ENCODE data around the gene MAN1C1.
A peak's percentile ranks its signal among the peaks of the same experiment; 100 is the strongest.

The MAN1C1 gene

DNA sequence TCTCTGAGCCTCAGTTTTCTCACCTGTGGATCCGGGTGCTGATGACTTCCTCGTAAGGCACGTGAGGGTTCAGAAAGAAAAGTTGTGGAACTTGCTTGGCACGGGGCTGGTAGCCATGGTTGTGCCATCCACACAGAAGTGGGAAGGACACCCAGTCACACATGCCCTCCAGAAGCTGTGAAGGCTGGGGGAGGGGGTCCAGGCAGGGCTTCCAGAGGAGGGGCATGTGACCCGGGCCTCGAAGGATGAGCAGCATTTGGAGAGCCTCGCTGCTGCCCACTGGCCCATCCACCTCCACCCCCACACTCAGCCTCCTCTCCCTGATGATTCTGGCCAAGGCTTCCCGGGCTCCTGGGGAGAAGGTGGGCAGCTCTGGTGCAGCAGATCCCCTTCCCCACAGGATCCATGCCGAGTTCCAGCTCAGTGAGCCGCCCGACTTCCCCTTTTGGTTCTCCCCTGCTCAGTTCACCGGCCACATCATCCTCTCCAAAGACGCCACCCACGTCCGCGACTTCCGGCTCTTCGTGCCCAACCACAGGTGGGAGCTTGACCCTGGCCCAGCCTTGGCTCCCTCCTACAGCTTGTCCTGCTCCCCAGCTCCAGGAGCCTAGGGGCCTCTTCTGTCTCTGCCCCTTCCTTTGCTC, 192.8 kb downstream of the MAN1C1 start:
- no peak for ATAC-seq (replicated peaks; ENCODE audit: extremely low read depth, poor library complexity, severe bottlenecking)
- Mint-ChIP-seq H3K4me3 (no peak overlapping the region), H3K4me1 (peaks cover 12% of the 10 kb centered on the region), H3K27me3 (no peaks in the 10 kb centered on the region), H3K27ac (ENCODE audit: low read depth) (no peak overlapping the region), H3K9me3 (no peaks in the 10 kb centered on the region), H3K36me3 (ENCODE audit: insufficient read depth) (peaks cover 9% of the 10 kb centered on the region)
- no peak for DNase-seq (ENCODE audit: low spot score in 2 of 2)

DNA sequence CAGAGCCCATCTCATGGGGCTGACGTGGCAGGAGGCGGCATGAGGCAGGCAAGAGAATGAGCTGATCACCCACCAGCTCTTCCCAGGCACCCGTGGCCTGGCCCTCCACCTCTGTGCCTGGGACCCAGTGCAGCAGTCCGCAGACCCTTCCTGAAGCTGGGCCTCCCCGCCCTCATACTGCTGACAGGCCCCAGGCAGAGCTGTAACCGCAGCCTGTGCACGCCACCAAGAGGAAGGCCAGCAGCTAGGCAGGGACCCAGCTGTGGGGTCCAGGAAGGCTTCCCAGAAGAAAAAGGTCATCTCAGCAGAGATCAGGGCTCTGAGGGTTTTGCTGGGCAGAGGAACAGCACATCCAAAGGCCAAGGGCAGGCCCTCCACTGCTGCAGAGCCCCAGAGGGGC, 193.3 kb downstream of the MAN1C1 start:
- Mint-ChIP-seq H3K4me3 (no peak overlapping the region), H3K27ac (ENCODE audit: low read depth) (peak overlapping the region; percentile 46)
- no peak for ATAC-seq (replicated peaks; ENCODE audit: extremely low read depth, poor library complexity, severe bottlenecking)

DNA sequence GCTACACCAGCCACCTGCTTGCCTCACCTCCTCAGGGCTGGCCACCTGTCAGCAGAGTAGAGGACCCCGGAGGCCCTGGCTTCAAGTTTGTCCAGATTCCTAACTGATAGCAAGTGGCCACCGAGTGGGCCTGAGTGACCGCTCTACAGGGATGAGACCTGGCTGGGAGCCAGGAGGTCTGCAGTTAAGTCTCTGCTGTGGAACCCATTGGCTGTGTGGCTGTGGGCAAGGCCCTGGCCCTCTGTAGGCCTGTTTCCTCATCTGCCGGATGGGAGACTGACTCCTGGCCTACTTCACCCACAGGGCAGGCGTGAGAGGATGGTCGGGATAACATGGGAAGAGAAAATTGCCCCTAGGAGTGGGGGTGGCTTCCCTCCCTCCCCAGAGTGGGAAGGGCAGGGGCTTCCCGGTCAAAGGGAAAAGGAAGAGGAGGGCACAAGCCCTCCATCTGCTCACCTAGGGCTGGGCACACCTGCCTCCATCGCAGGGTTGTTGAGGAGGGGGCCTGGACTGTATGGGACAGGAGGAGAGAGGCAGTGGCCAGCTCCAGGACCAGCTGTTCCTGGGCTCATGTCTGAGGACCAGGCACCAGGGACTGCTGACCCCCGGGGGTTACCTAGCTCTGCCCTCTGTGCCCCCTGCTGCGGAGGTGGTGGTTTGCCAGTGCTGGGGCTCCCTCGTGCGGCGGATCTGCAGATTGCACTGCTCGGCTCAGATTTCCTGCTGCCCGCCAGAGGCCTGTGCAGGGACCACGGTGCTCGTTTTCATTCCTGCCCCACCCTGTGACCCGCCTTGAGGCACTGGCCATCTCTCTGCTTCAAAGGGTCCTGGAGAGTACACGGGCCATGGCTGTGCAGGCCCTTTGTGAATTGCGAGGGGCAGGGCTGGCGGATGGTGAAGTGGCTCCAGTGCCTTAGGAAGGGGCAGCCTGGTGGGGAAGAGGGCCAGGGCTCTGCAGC, 194.0 kb downstream of the MAN1C1 start:
- Mint-ChIP-seq H3K4me1 (peaks cover 6% of the 10 kb centered on the region), H3K4me3 (no peak overlapping the region), H3K9me3 (no peaks in the 10 kb centered on the region), H3K36me3 (ENCODE audit: insufficient read depth) (peaks cover 7% of the 10 kb centered on the region), H3K27me3 (no peaks in the 10 kb centered on the region), H3K27ac (ENCODE audit: low read depth) (peak overlapping the region; percentile 46)
- ATAC-seq (replicated peaks; ENCODE audit: extremely low read depth, poor library complexity, severe bottlenecking) (peak; percentile 75), DNase-seq (ENCODE audit: low spot score in 2 of 2) (peak; percentile 68 to 82)

More for the DNA sequence above, 193.3 kb downstream of the MAN1C1 start:
- Mint-ChIP-seq H3K4me1 (peaks cover 8% of the 10 kb centered on the region), H3K9me3 (no peaks in the 10 kb centered on the region), H3K27me3 (no peaks in the 10 kb centered on the region), H3K36me3 (ENCODE audit: insufficient read depth) (peaks cover 9% of the 10 kb centered on the region)
- DNase-seq (ENCODE audit: low spot score in 2 of 2) = no peak

DNA sequence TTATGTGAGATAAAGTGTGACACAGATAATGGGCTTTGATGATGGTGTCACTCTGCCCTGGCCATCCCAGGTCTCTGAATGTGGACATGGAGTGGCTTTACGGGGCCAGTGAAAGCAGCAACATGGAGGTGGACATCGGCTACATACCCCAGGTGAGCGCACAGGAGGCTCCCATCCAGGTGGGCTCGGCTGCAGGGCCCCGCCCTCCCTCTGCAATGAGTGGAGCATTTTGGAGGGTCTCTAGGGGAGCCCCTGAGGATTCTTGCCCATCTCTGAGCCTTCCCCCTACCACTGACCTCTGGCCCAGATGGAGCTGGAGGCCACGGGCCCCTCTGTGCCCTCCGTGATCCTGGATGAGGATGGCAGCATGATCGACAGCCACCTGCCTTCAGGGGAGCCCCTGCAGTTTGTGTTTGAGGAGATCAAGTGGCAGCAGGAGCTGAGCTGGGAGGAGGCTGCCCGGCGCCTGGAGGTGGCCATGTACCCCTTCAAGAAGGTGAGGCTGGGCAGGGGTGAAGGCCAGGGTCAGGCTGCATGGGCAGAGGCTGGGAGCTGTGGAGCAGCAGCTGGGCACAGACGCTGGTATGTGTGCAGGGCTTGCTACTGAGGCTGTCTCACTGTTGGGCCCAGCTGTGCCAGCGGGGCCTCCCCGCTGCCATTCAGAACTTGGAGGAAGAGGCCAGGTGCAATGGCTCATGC, 194.9 kb downstream of the MAN1C1 start:
- no peak overlapping the region for H3K27ac Mint-ChIP-seq (ENCODE audit: low read depth)
- peaks cover 9% of the 10 kb centered on the region for H3K36me3 Mint-ChIP-seq (ENCODE audit: insufficient read depth)

DNA sequence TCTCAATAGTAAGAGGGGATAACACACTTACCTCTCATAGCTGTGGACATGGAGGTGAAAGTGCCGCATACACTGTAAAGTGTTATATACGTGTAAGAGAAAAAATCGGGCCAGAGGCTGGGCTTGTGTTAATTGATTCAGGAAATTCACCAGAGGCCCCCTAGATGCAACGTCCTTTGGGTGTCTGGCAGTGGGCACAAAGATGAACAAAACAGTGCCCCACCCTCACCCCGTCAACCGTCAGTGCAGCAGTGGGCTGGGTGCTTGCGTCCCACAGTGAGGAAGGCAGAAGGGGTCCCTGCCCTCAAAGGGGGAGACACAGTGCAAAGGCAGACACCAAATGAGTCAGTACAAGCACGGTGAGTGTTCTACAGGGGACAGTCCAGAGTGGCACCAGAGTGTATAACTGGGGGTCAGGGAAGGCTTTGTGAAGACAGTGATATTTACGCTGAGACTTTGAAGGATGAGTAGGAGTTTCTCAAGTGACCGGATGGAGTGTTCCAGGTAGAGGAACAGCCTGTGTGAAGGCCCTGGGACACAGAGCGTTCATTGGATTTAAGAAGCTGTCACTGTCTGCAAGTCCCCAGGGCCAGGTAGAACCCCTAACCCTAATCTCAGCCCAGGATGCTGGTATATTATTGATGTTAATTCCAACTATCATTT, 196.6 kb downstream of the MAN1C1 start:
- DNase-seq (ENCODE audit: low spot score in 2 of 2) = no peak
- H3K27ac Mint-ChIP-seq (ENCODE audit: low read depth) = no peak overlapping the region
- H3K36me3 Mint-ChIP-seq (ENCODE audit: insufficient read depth) = peaks cover 9% of the 10 kb centered on the region
- peaks cover 2% of the 10 kb centered on the region for H3K4me1 Mint-ChIP-seq
- no peaks in the 10 kb centered on the region for H3K27me3 Mint-ChIP-seq
- no peak overlapping the region for H3K4me3 Mint-ChIP-seq
- ATAC-seq (replicated peaks; ENCODE audit: extremely low read depth, poor library complexity, severe bottlenecking) = no peak
- no peaks in the 10 kb centered on the region for H3K9me3 Mint-ChIP-seq

More for the DNA sequence above, 194.9 kb downstream of the MAN1C1 start:
- H3K4me1 Mint-ChIP-seq = no peaks in the 10 kb centered on the region
- H3K9me3 Mint-ChIP-seq = no peaks in the 10 kb centered on the region
- no peaks in the 10 kb centered on the region for H3K27me3 Mint-ChIP-seq
- ATAC-seq (replicated peaks; ENCODE audit: extremely low read depth, poor library complexity, severe bottlenecking) = no peak
- no peak for DNase-seq (ENCODE audit: low spot score in 2 of 2)
- no peak overlapping the region for H3K4me3 Mint-ChIP-seq

DNA sequence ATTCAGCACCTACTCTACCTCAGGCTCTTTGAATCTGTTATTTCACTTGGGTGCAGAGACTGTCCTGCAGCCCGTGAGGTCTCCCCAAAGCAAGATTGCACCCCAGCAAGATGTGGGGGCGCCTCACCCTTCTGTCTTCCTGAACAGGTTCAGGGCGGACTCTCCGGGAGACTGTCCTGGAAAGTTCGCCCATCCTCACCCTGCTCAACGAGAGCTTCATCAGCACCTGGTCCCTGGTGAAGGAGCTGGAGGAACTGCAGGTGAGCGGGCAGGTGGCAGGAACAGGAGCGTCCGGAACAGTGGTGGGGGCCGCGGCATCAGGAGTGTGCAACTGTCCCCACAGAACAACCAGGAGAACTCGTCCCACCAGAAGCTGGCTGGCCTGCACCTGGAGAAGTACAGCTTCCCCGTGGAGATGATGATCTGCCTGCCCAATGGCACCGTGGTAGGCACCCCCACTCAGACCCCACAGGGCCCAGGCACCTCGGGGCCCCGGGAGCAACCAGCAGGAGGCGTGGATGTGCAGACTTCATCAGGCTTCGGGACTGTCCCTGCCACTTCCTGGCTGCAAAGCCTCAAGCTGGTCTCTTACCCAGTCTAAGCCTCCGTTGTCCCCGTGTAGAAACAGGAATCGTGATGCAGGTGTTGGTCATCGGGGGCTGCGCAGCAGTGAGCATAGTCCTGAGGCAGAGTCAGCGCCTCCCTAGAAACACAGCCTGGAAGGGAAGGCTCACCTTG, 197.3 kb downstream of the MAN1C1 start:
- no peak for ATAC-seq (replicated peaks; ENCODE audit: extremely low read depth, poor library complexity, severe bottlenecking)
- Mint-ChIP-seq H3K27ac (ENCODE audit: low read depth) (no peak overlapping the region), H3K9me3 (no peaks in the 10 kb centered on the region), H3K4me1 (peaks cover 9% of the 10 kb centered on the region), H3K27me3 (no peaks in the 10 kb centered on the region), H3K4me3 (no peak overlapping the region), H3K36me3 (ENCODE audit: insufficient read depth) (peaks cover 11% of the 10 kb centered on the region)
- DNase-seq (ENCODE audit: low spot score in 2 of 2) = no peak

DNA sequence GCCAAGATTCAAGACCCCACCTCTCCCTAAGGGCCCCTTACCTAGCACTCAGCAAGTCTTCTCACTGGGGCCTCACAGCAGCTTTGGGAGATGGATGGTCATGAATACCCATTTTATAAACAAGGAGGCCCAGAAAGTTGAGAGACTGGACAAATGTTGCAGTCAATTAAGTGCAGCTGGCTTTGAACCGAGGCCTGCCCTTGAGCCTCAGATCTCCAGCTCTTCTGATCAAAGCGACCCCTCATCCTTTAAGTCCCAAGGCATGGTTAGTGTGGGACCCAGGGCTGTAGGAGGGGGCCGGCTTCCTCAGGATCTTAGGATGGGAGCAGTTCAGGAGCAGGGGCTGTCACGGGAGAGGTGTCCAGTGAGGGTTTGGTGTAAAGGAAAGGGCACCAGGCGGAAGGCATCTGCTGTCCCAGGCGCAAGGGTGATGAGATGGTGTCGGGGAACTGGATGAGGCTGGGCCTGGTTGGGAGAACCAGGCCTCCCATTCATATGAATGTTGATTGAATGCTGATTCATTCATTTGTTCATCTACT, 198.0 kb downstream of the MAN1C1 start:
- Mint-ChIP-seq H3K27me3 (no peaks in the 10 kb centered on the region), H3K9me3 (no peaks in the 10 kb centered on the region), H3K4me1 (peaks cover 16% of the 10 kb centered on the region), H3K4me3 (no peak overlapping the region), H3K27ac (ENCODE audit: low read depth) (peak overlapping the region; percentile 77), H3K36me3 (ENCODE audit: insufficient read depth) (peaks cover 17% of the 10 kb centered on the region)
- DNase-seq (ENCODE audit: low spot score in 2 of 2) = no peak
- ATAC-seq (replicated peaks; ENCODE audit: extremely low read depth, poor library complexity, severe bottlenecking) = no peak

DNA sequence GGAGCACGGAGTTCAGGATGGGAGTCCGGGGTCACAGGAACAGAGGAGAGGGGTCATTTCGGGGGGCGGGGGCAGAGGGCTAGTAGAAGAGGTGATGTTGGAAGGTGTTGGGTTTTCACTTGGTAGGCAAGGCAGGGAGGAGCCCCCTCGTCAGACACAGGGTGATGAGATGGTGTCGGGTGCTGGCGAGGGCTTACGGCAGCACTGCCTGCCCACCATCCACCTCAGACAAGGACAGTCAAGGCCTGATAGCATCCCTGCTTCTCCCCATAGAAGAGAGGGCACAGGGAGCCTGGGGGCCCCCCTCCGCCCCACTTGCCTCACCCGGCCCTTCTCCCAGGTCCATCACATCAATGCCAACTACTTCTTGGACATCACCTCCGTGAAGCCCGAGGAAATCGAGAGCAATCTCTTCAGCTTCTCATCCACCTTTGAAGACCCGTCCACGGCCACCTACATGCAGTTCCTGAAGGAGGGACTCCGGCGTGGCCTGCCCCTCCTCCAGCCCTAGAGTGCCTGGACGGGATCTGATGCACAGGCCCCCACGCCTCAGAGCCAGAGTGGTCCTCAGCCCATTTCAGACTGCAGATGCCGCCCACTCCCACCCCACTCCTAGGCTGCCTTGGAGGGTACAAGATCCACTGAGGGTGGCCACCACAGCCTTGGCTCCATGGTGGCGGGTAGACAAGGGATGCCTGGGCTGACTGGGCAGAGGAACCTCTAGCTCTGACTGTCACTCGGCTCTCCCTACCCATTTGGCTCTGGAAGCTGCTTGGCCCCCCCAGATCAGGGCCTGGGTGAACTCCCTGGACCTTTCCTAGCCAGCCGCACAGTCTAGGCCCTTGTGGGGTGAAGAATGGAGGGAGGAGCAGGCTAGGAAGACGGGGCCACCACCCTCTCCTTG, 198.9 kb downstream of the MAN1C1 start:
- Mint-ChIP-seq H3K4me1 (peaks cover 17% of the 10 kb centered on the region), H3K36me3 (ENCODE audit: insufficient read depth) (peaks cover 21% of the 10 kb centered on the region), H3K9me3 (no peaks in the 10 kb centered on the region), H3K27ac (ENCODE audit: low read depth) (peak overlapping the region; percentile 77), H3K4me3 (no peak overlapping the region), H3K27me3 (no peaks in the 10 kb centered on the region)
- no peak for DNase-seq (ENCODE audit: low spot score in 2 of 2)
- ATAC-seq (replicated peaks; ENCODE audit: extremely low read depth, poor library complexity, severe bottlenecking) = no peak

DNA sequence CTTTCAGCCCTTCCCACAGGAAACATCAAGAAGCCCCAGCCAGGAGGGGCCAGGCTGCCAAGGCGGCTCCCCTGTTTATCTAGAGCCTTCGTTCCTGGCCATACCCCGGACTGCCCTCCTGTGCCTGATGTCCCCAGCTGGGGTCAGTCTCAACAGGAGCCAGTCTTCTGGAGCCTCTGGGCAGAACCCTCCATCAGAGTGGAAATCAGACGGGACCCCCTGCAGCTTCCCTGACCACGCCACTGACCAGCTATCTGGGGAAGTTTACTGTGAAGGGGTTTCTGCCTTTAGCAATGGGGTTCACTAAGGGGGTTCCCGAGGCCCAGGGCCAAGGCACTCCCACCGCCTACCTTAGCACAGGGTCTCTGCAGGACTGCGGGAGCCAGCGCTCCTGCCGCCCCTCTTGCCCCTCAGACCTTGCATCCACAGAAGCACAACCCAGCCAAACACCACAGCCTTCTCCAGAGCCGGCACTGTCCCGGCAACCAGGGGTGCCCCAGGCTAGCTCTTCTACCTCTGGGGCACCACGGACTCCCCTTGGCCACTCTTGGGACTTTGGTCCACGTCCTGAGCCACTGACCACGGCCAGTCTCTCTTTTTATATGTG, 199.6 kb downstream of the MAN1C1 start:
- no peak overlapping the region for H3K4me3 Mint-ChIP-seq
- H3K4me1 Mint-ChIP-seq = peaks cover 25% of the 10 kb centered on the region
- peaks cover 25% of the 10 kb centered on the region for H3K36me3 Mint-ChIP-seq (ENCODE audit: insufficient read depth)
- no peaks in the 10 kb centered on the region for H3K9me3 Mint-ChIP-seq
- no peak for DNase-seq (ENCODE audit: low spot score in 2 of 2)
- H3K27ac Mint-ChIP-seq (ENCODE audit: low read depth) = no peak overlapping the region
- no peaks in the 10 kb centered on the region for H3K27me3 Mint-ChIP-seq
- no peak for ATAC-seq (replicated peaks; ENCODE audit: extremely low read depth, poor library complexity, severe bottlenecking)

DNA sequence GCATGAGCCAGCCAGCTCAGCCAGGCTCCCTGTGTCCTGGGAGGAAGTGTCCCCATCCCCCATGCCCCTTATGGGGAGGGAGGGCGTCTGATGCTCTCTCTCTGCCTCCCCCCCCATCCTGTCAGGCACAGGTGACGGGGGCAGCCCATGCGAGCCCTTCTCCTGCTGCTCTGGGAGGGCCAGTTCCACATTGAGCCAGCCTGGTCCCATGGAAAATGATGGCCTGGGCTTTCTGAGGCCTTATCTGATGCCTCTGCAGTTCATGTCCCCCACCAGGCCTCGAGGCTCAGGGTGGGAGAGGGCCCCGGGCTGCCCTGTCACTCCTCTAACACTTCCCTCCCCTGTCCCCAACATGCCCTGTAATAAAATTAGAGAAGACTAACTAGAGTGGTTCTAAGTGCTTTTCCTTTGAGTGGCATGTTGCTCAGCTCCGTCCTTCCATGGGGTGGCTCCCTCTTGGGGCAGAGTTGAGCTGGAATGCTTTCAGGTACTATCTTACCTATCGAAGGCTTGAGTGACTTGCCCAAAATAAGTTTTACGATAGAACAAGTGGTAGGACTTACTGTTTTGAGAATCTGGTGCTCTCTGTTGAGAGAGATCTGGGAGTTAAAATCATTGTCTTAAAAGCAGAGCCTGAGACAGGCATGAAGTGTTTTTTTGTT, 201.4 kb downstream of the MAN1C1 start:
- H3K27me3 Mint-ChIP-seq = no peaks in the 10 kb centered on the region
- ATAC-seq (replicated peaks; ENCODE audit: extremely low read depth, poor library complexity, severe bottlenecking) = no peak
- peaks cover 24% of the 10 kb centered on the region for H3K36me3 Mint-ChIP-seq (ENCODE audit: insufficient read depth)
- H3K4me3 Mint-ChIP-seq = peak overlapping the region; percentile 87
- peaks cover 33% of the 10 kb centered on the region for H3K4me1 Mint-ChIP-seq
- no peak overlapping the region for H3K27ac Mint-ChIP-seq (ENCODE audit: low read depth)
- DNase-seq (ENCODE audit: low spot score in 2 of 2) = no peak
- H3K9me3 Mint-ChIP-seq = no peaks in the 10 kb centered on the region

Data from central memory CD8-positive, alpha-beta T cell (primary cell).